ENCODE data around the gene ANO4.
A peak's percentile ranks its signal among the peaks of the same experiment; 100 is the strongest.

The ANO4 gene

GRCh38 chr12:100767950-100768349 lies 26.6 kb upstream of the ANO4 start:
- no peak overlapping the region for H3K27ac ChIP-seq
- TF ChIP-seq ZFX (IDR thresholded peaks at IDR 0.05; ENCODE audit: borderline replicate concordance) (no peak), CTCF (IDR thresholded peaks at IDR 0.05) (no peak)

DNA sequence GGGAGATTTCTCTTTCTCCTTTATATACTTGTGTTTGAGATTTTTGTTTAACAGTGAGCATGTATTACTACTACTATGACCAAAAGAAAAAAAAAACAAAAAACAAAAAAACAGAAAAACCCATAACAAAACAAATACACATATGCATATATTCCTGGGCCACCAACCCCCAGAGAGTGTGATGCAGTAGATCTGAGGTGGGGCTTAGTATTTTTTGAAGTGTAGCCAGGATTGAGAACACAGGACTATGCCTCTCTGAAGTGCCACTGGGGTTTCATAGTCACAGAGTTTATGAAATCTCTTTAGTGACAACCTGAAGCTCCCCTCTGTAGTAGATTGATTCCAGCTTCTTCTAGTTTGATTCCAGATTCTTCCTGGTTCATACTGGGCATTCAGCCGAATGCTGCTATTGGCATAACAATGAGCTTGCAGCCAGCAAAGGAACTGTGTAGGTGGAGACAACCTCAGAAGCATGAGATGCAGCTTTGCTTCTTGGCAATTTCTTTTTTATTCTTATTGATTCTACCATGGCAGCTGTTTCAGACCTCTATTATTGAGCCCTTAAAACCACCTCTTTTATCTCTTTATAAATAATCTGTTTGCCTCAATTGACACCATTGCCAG lies 15.5 kb upstream of the ANO4 start:
- TF ChIP-seq ZFX (IDR thresholded peaks at IDR 0.05; ENCODE audit: borderline replicate concordance) (no peak), CTCF (IDR thresholded peaks at IDR 0.05) (no peak)
- H3K27ac ChIP-seq, result no peak overlapping the region

DNA sequence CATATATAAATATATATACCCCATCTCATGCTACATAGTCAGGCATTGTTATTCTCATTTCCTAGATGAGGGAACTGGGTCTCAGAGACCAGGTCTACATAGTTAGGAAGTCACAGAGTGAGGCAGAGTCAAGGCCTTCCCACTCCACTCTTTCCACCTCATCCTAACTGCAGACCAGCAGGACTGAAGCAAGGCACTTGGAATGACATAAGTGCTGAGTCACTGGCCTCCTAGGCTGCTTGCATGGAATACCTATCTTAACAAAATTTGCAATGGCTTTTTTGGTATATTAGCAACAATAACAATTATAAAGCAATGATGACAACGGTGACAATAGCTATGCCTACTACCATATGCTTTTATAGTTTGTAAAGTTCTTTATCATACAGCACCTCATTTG lies 5.4 kb upstream of the ANO4 start:
- TF ChIP-seq CTCF (IDR thresholded peaks at IDR 0.05) (no peak), ZFX (IDR thresholded peaks at IDR 0.05; ENCODE audit: borderline replicate concordance) (no peak)

GRCh38 chr12:100789975-100790374 lies 4.6 kb upstream of the ANO4 start:
- H3K27ac ChIP-seq, result no peak overlapping the region
- no peak for TF ChIP-seq ZFX (IDR thresholded peaks at IDR 0.05; ENCODE audit: borderline replicate concordance)
- no peak for TF ChIP-seq CTCF (IDR thresholded peaks at IDR 0.05)

More for the DNA sequence above, 5.4 kb upstream of the ANO4 start:
- no peak overlapping the region for H3K27ac ChIP-seq

GRCh38 chr12:100790552-100790951 lies 4.0 kb upstream of the ANO4 start:
- no peak overlapping the region for H3K27ac ChIP-seq
- TF ChIP-seq CTCF (IDR thresholded peaks at IDR 0.05) (no peak), ZFX (IDR thresholded peaks at IDR 0.05; ENCODE audit: borderline replicate concordance) (no peak)

GRCh38 chr12:100793182-100793581 lies 1.4 kb upstream of the ANO4 start:
- TF ChIP-seq ZFX (IDR thresholded peaks at IDR 0.05; ENCODE audit: borderline replicate concordance) (no peak), CTCF (IDR thresholded peaks at IDR 0.05) (no peak)
- H3K27ac ChIP-seq, result no peak overlapping the region

GRCh38 chr12:100795174-100795799 lies 711 bp downstream of the ANO4 start:
- peak overlapping the region; percentile 1; the same call in 1 of the 2 replicates for H3K27ac ChIP-seq
- TF ChIP-seq ZFX (IDR thresholded peaks at IDR 0.05; ENCODE audit: borderline replicate concordance) (no peak), CTCF (IDR thresholded peaks at IDR 0.05) (no peak)
